ENCODE data around the gene KLHL10. TPM values are rescaled to one million over a fixed set of nuclear protein-coding genes. Genes with fewer than 3 reads are reported as not detected.
A peak's percentile ranks its signal among the peaks of the same experiment; 100 is the strongest.

KLHL10 gene
- total RNA-seq, 1 experiment from 2014 or later, result not detected

DNA sequence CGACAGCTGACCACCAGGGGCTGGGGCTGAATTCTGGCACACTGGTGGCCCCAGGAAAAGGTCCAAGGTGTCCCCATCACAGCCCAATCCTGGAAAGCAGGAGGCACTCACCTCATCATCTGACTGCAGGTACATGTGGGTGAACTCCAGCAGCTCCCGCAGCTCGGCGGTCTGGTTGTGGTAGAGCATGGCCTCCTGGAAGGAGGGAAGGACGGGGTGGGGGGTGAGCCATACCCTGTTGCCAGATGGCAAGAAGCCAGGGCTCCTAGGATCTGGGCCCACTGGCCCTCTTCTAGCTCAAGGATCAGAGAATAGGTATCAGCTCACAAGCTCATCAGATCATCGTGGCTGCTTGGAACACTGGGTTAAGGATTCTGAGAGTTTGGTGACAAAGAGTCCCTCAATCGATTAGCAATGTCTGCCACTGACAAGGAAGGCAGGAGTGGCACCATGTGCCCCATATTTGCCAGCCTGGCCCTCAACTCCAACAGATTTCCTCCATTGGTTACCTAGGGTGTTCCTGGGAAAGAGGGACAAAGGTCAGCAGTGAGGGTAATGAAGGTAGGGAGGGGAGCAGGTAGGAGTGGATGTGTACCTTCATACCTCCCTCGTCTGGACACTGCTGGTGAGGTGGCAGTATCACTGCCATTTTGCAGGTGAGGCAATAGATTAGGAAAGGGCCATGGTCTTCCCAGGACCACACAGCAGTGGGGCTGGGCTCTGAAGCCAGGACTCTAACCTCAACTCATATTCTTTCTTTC, 30.8 kb upstream of the KLHL10 start:
- CTCF ChIA-PET, result no interaction called here
- H3K9me3 Mint-ChIP-seq (ENCODE audit: unreplicated experiment), result no peaks in the 10 kb centered on the region

DNA sequence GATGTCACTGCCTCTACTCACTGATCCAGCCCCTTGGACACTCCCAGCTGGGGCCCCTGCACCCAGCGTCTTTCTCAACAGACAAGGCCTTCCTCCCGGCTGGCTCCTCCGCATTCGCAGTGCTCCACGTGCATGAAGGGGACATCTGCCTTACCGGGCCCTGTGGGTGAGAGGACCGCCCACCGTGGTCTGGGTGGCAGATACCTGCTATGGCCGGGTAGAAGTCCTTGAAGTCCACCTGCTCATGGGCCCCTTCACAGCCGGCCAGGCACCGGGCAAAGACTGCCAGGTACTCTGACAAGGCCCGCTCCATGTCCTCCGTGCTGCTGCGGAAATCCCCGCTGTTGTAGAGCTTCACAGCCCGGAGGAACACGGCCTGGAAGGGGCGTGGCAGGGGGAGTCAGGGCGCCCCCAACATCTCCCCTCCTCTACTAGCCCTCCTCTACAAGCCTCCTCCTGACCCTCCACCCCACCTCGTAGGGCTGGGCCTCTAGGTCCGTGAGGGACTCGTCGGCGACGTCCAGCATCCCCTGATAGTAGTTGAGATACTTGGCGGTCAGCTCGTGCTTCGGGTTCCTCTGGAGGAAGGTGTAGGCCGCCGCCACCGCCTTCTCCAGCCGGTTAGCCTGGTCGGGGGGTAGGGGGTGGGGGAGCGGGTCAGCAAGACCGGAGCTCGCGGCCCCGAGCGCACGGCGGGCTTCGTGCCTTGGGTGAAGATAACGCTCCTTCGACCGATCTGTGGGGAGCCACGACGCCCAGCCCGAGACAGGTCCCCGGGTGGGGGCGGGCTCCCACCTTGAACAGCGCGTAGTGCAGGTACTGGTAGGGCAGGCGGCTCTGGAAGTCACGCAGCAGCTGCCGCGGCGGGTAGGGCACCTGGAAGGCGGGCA, 26.7 kb upstream of the KLHL10 start:
- H3K27me3 ChIP-seq (replicated peaks; ENCODE audit: control insufficient read depth, insufficient read depth, low read length), result no peaks in the 10 kb centered on the region

More for the DNA sequence above, 30.8 kb upstream of the KLHL10 start:
- TF ChIP-seq, protein P1, sequence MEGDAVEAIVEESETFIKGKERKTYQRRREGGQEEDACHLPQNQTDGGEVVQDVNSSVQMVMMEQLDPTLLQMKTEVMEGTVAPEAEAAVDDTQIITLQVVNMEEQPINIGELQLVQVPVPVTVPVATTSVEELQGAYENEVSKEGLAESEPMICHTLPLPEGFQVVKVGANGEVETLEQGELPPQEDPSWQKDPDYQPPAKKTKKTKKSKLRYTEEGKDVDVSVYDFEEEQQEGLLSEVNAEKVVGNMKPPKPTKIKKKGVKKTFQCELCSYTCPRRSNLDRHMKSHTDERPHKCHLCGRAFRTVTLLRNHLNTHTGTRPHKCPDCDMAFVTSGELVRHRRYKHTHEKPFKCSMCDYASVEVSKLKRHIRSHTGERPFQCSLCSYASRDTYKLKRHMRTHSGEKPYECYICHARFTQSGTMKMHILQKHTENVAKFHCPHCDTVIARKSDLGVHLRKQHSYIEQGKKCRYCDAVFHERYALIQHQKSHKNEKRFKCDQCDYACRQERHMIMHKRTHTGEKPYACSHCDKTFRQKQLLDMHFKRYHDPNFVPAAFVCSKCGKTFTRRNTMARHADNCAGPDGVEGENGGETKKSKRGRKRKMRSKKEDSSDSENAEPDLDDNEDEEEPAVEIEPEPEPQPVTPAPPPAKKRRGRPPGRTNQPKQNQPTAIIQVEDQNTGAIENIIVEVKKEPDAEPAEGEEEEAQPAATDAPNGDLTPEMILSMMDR (IDR thresholded peaks at IDR 0.05; ENCODE audit: insufficient read depth in 1 of 2, low read depth in 1 of 2, low read length in 1 of 2, severe bottlenecking in 1 of 2, unreplicated experiment in 1 of 2), result no peak
- no peak overlapping the region for H3K27ac Mint-ChIP-seq (ENCODE audit: unreplicated experiment)
- Histone ChIP-seq H3K9me3 (no peaks in the 10 kb centered on the region), H3K36me3 (ENCODE audit: control insufficient read depth, insufficient read depth, low read length) (peaks cover 3% of the 10 kb centered on the region; the same call in 1 of the 2 replicates), H3K4me3 (ENCODE audit: low read depth, low read length) (no peak overlapping the region), H3K4me1 (peaks cover 13% of the 10 kb centered on the region), H3K27me3 (replicated peaks; ENCODE audit: control insufficient read depth, insufficient read depth, low read length) (no peaks in the 10 kb centered on the region)
- POLR2A ChIA-PET, result no interaction called here
- intact Hi-C loops (cut with micrococcal nuclease; ENCODE audit: unreplicated experiment), result no loop called here
- BruUV-seq (replicated peaks), result no TSS peak
- peaks cover 58% of the 10 kb centered on the region for H3K36me3 Mint-ChIP-seq (ENCODE audit: insufficient read depth, unreplicated experiment)
- no peaks in the 10 kb centered on the region for H3K4me1 Mint-ChIP-seq (ENCODE audit: low read depth, unreplicated experiment)
- no peak for DNase-seq
- H3K27me3 Mint-ChIP-seq (ENCODE audit: insufficient read depth, unreplicated experiment), result no peaks in the 10 kb centered on the region
- no peak overlapping the region for H3K4me3 Mint-ChIP-seq (ENCODE audit: unreplicated experiment)

More for the DNA sequence above, 26.7 kb upstream of the KLHL10 start:
- ChIA-PET CTCF (interaction anchor here (0.6 to 3.5 kb wide), 18 partner anchors 10 to 970 kb away, joined by 3 to 44 read pairs (median 4); partner anchors contain the start of genes JUP, KLHL11 and WNK4), POLR2A (interaction anchor here (0.5 to 3.7 kb wide), 10 partner anchors 10 to 122 kb away, joined by 3 to 44 read pairs (median 6); partner anchors contain the start of genes EIF1 and JUP)
- H3K4me3 Mint-ChIP-seq (ENCODE audit: unreplicated experiment), result peak overlapping the region; percentile 99
- intact Hi-C loops (cut with micrococcal nuclease; ENCODE audit: unreplicated experiment), result no loop called here
- peaks cover 6% of the 10 kb centered on the region for H3K4me1 Mint-ChIP-seq (ENCODE audit: low read depth, unreplicated experiment)
- Histone ChIP-seq H3K4me3 (ENCODE audit: low read depth, low read length) (peak overlapping the region; percentile 91), H3K36me3 (ENCODE audit: control insufficient read depth, insufficient read depth, low read length) (peaks cover 3% of the 10 kb centered on the region), H3K4me1 (peaks cover 21% of the 10 kb centered on the region), H3K9me3 (no peaks in the 10 kb centered on the region)
- no peaks in the 10 kb centered on the region for H3K9me3 Mint-ChIP-seq (ENCODE audit: unreplicated experiment)
- H3K27me3 Mint-ChIP-seq (ENCODE audit: insufficient read depth, unreplicated experiment), result no peaks in the 10 kb centered on the region
- peak overlapping the region; percentile 9 for H3K27ac Mint-ChIP-seq (ENCODE audit: unreplicated experiment)
- DNase-seq, result no peak
- no TSS peak for BruUV-seq (replicated peaks)
- TF ChIP-seq, protein P1 (IDR thresholded peaks at IDR 0.05; ENCODE audit: insufficient read depth in 1 of 2, low read depth in 1 of 2, low read length in 1 of 2, severe bottlenecking in 1 of 2, unreplicated experiment in 1 of 2), result no peak
- peaks cover 52% of the 10 kb centered on the region for H3K36me3 Mint-ChIP-seq (ENCODE audit: insufficient read depth, unreplicated experiment)
